ENCODE results near the gene TMEM266. TPM values are rescaled to one million over a fixed set of nuclear protein-coding genes. Genes with fewer than 3 reads are reported as not detected.

TMEM266 gene
- total RNA-seq, 1 experiment from 2014 or later, result 5.4 TPM

GRCh38 chr15:76098685-76099084, 38.9 kb downstream of the TMEM266 start:
- Histone ChIP-seq H3K27me3 (ENCODE audit: control insufficient read depth, insufficient read depth, low read length) (no peaks in the 10 kb centered on the region), H3K36me3 (replicated peaks; ENCODE audit: control insufficient read depth, insufficient read depth, low read length) (no peaks in the 10 kb centered on the region), H3K4me3 (ENCODE audit: insufficient read depth, low read depth, low read length) (no peak overlapping the region)
- no peak for DNase-seq

GRCh38 chr15:76099388-76099787, 39.6 kb downstream of the TMEM266 start:
- no peak for DNase-seq

GRCh38 chr15:76100361-76100760, 40.6 kb downstream of the TMEM266 start:
- no peaks in the 10 kb centered on the region for H3K27me3 ChIP-seq (ENCODE audit: control insufficient read depth, insufficient read depth, low read length)
- no peak overlapping the region for H3K4me3 ChIP-seq (ENCODE audit: insufficient read depth, low read depth, low read length)
- DNase-seq, result no peak
- no peaks in the 10 kb centered on the region for H3K36me3 ChIP-seq (replicated peaks; ENCODE audit: control insufficient read depth, insufficient read depth, low read length)

More at GRCh38 chr15:76099388-76099787, 39.6 kb downstream of the TMEM266 start:
- Histone ChIP-seq H3K36me3 (replicated peaks; ENCODE audit: control insufficient read depth, insufficient read depth, low read length) (no peaks in the 10 kb centered on the region), H3K27me3 (ENCODE audit: control insufficient read depth, insufficient read depth, low read length) (no peaks in the 10 kb centered on the region), H3K4me3 (ENCODE audit: insufficient read depth, low read depth, low read length) (no peak overlapping the region)

- Histone ChIP-seq H3K36me3 (replicated peaks; ENCODE audit: control insufficient read depth, insufficient read depth, low read length) (no peaks in the 10 kb centered on the region), H3K4me3 (ENCODE audit: insufficient read depth, low read depth, low read length) (no peak overlapping the region), H3K27me3 (ENCODE audit: control insufficient read depth, insufficient read depth, low read length) (no peaks in the 10 kb centered on the region)
- no peak for DNase-seq
These were observed 41.9 kb downstream of the TMEM266 start for GRCh38 chr15:76101655-76102054.

GRCh38 chr15:76105391-76105790, 45.6 kb downstream of the TMEM266 start:
- no peak overlapping the region for H3K4me3 ChIP-seq (ENCODE audit: insufficient read depth, low read depth, low read length)
- H3K27me3 ChIP-seq (ENCODE audit: control insufficient read depth, insufficient read depth, low read length), result no peaks in the 10 kb centered on the region
- no peak for DNase-seq
- H3K36me3 ChIP-seq (replicated peaks; ENCODE audit: control insufficient read depth, insufficient read depth, low read length), result no peaks in the 10 kb centered on the region

GRCh38 chr15:76105911-76106310, 46.1 kb downstream of the TMEM266 start:
- Histone ChIP-seq H3K4me3 (ENCODE audit: insufficient read depth, low read depth, low read length) (no peak overlapping the region), H3K36me3 (replicated peaks; ENCODE audit: control insufficient read depth, insufficient read depth, low read length) (no peaks in the 10 kb centered on the region), H3K27me3 (ENCODE audit: control insufficient read depth, insufficient read depth, low read length) (no peaks in the 10 kb centered on the region)
- DNase-seq, result no peak

- H3K4me3 ChIP-seq (ENCODE audit: insufficient read depth, low read depth, low read length), result no peak overlapping the region
These were observed 47.4 kb downstream of the TMEM266 start for GRCh38 chr15:76107169-76107568.

GRCh38 chr15:76108021-76108723, 48.4 kb downstream of the TMEM266 start:
- H3K36me3 ChIP-seq (replicated peaks; ENCODE audit: control insufficient read depth, insufficient read depth, low read length), result no peaks in the 10 kb centered on the region
- no peaks in the 10 kb centered on the region for H3K27me3 ChIP-seq (ENCODE audit: control insufficient read depth, insufficient read depth, low read length)
- DNase-seq, result peak; percentile 64
- H3K4me3 ChIP-seq (ENCODE audit: insufficient read depth, low read depth, low read length), result no peak overlapping the region

More at GRCh38 chr15:76107169-76107568, 47.4 kb downstream of the TMEM266 start:
- no peaks in the 10 kb centered on the region for H3K27me3 ChIP-seq (ENCODE audit: control insufficient read depth, insufficient read depth, low read length)
- no peak for DNase-seq
- H3K36me3 ChIP-seq (replicated peaks; ENCODE audit: control insufficient read depth, insufficient read depth, low read length), result no peaks in the 10 kb centered on the region

- no peak for DNase-seq
- no peaks in the 10 kb centered on the region for H3K27me3 ChIP-seq (ENCODE audit: control insufficient read depth, insufficient read depth, low read length)
- no peak overlapping the region for H3K4me3 ChIP-seq (ENCODE audit: insufficient read depth, low read depth, low read length)
- no peaks in the 10 kb centered on the region for H3K36me3 ChIP-seq (replicated peaks; ENCODE audit: control insufficient read depth, insufficient read depth, low read length)
These were observed 49.3 kb downstream of the TMEM266 start for GRCh38 chr15:76109046-76109445.

GRCh38 chr15:76114561-76114960, 54.8 kb downstream of the TMEM266 start:
- DNase-seq, result no peak
- Histone ChIP-seq H3K27me3 (ENCODE audit: control insufficient read depth, insufficient read depth, low read length) (no peaks in the 10 kb centered on the region), H3K4me3 (ENCODE audit: insufficient read depth, low read depth, low read length) (no peak overlapping the region), H3K36me3 (replicated peaks; ENCODE audit: control insufficient read depth, insufficient read depth, low read length) (no peaks in the 10 kb centered on the region)

- Histone ChIP-seq H3K27me3 (ENCODE audit: control insufficient read depth, insufficient read depth, low read length) (no peaks in the 10 kb centered on the region), H3K4me3 (ENCODE audit: insufficient read depth, low read depth, low read length) (no peak overlapping the region), H3K36me3 (replicated peaks; ENCODE audit: control insufficient read depth, insufficient read depth, low read length) (no peaks in the 10 kb centered on the region)
- DNase-seq, result peak; percentile 82
These were observed 56.5 kb downstream of the TMEM266 start for GRCh38 chr15:76116138-76116885.

GRCh38 chr15:76117181-76117580, 57.4 kb downstream of the TMEM266 start:
- Histone ChIP-seq H3K27me3 (ENCODE audit: control insufficient read depth, insufficient read depth, low read length) (no peaks in the 10 kb centered on the region), H3K36me3 (replicated peaks; ENCODE audit: control insufficient read depth, insufficient read depth, low read length) (no peaks in the 10 kb centered on the region), H3K4me3 (ENCODE audit: insufficient read depth, low read depth, low read length) (no peak overlapping the region)
- no peak for DNase-seq

- Histone ChIP-seq H3K36me3 (replicated peaks; ENCODE audit: control insufficient read depth, insufficient read depth, low read length) (no peaks in the 10 kb centered on the region), H3K4me3 (ENCODE audit: insufficient read depth, low read depth, low read length) (no peak overlapping the region), H3K27me3 (ENCODE audit: control insufficient read depth, insufficient read depth, low read length) (no peaks in the 10 kb centered on the region)
- no peak for DNase-seq
These were observed 59.0 kb downstream of the TMEM266 start for GRCh38 chr15:76118767-76119166.

- no peaks in the 10 kb centered on the region for H3K36me3 ChIP-seq (replicated peaks; ENCODE audit: control insufficient read depth, insufficient read depth, low read length)
- DNase-seq, result no peak
- H3K4me3 ChIP-seq (ENCODE audit: insufficient read depth, low read depth, low read length), result no peak overlapping the region
- H3K27me3 ChIP-seq (ENCODE audit: control insufficient read depth, insufficient read depth, low read length), result no peaks in the 10 kb centered on the region
These were observed 63.2 kb downstream of the TMEM266 start for GRCh38 chr15:76123031-76123430.

- Histone ChIP-seq H3K4me3 (ENCODE audit: insufficient read depth, low read depth, low read length) (no peak overlapping the region), H3K36me3 (replicated peaks; ENCODE audit: control insufficient read depth, insufficient read depth, low read length) (no peaks in the 10 kb centered on the region), H3K27me3 (ENCODE audit: control insufficient read depth, insufficient read depth, low read length) (no peaks in the 10 kb centered on the region)
- DNase-seq, result no peak
These were observed 67.4 kb downstream of the TMEM266 start for GRCh38 chr15:76127169-76127568.

All from H7 (cell line).